ENCODE results near the gene LEMD3. TPM values are rescaled to one million over a fixed set of nuclear protein-coding genes. Genes with fewer than 3 reads are reported as not detected.

Gene LEMD3
- total RNA-seq, 1 experiment from 2014 or later, result 17.4 TPM

DNA sequence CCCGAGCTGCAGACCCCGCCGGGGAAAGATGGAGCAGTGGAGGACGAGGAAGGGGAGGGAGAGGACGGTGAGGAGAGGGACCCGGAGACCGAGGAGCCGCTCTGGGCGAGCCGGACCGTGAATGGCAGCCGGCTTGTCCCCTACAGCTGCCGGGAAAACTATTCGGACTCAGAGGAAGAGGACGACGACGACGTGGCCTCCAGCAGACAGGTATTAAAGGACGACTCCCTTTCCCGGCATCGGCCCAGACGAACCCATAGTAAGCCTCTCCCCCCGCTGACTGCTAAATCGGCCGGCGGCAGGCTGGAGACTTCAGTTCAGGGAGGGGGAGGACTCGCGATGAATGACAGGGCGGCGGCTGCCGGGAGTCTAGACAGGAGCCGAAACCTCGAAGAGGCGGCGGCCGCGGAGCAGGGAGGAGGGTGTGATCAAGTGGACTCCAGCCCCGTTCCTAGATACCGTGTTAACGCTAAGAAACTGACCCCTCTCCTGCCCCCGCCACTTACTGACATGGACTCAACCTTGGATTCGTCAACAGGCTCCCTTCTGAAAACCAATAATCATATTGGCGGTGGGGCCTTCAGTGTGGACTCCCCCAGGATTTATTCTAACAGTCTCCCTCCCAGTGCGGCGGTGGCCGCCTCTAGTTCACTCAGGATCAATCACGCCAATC is 962 bp downstream of the LEMD3 start:
- no peak for DNase-seq (ENCODE audit: low spot score)

- DNase-seq (ENCODE audit: low spot score), result no peak
These were observed 1.7 kb downstream of the LEMD3 start for GRCh38 chr12:65171073-65171472.

- no peak for DNase-seq (ENCODE audit: low spot score)
These were observed 2.5 kb downstream of the LEMD3 start for GRCh38 chr12:65171870-65172269.

DNA sequence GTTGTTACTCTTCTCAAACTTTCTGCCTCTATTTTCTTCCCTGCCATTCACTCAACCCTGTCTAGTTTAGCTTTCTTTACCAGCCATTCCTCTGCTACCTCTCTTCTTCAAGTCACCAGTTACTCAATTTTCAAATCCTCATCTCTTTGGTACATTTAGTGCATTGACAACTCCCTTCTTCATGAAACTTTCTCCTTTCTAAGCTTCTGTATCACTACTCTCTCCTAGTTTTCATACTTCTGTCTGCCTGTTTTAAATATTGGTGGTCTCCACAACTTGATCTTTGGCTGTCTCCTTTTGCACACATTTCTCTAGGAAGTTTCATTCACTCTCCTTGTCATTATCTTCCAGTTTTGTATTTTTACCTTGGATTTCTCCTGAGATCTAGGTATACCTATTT is 6.0 kb downstream of the LEMD3 start:
- no peak for DNase-seq (ENCODE audit: low spot score)

- DNase-seq (ENCODE audit: low spot score), result no peak
These were observed 12.8 kb downstream of the LEMD3 start for GRCh38 chr12:65182012-65182739.

DNA sequence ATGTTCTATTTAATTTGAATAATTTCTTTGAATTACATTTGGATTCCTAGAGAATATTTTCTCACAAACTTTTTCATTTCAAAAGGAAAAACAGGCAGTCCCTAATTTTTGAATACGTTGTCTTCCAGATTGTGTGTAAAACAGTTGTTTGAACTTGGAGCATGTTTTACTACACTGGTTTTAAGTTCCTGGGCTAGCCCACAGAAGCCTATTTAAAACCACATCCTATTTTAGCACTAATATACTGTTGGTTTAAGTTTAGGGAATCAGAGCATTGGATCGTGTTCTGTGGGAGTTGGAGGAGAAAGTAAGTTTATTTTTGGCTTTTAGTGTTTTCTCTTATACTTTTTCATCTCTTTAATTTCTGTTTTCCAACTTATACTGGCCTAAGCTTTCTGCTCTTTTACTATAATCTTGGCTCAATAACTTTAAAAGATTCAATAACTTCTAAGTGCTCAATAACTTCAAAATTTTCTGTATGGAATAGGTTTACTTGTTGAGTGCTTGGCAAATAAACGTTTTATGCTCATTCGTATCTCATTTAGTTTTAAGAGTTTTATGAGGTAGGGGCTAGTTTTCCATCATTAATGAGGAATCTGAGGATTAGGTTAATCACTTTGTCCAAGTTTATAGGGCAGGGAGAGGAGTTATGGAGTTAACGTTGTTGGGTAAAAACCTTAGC is 14.9 kb downstream of the LEMD3 start:
- DNase-seq (ENCODE audit: low spot score), result no peak

GRCh38 chr12:65184858-65185229 is 15.5 kb downstream of the LEMD3 start:
- no peak for DNase-seq (ENCODE audit: low spot score)

DNA sequence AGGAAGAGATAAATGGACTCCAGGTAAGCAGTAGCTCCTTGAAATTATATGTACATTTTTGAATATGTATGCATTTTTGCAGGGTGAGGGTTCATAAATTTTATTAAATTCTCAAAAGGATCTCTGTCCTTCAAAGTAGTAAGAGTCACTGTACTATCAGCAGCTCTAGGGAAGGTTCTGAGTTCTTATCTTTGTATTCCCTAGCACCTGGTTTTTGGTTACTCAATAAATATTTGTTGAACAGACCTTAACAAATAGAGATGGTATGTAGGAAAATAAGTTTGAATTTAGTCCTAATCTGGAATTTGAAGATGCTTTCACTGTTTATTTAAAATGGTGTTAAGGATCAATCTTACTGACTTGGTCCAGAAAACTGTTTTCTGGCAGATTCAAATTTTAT is 18.3 kb downstream of the LEMD3 start:
- no peak for DNase-seq (ENCODE audit: low spot score)

- DNase-seq (ENCODE audit: low spot score), result no peak
These were observed 18.9 kb downstream of the LEMD3 start for GRCh38 chr12:65188179-65188701.

- no peak for DNase-seq (ENCODE audit: low spot score)
These were observed 19.8 kb downstream of the LEMD3 start for GRCh38 chr12:65189028-65189718.

- no peak for DNase-seq (ENCODE audit: low spot score)
These were observed 23.7 kb downstream of the LEMD3 start for GRCh38 chr12:65192963-65193516.

GRCh38 chr12:65194949-65195348 is 25.6 kb downstream of the LEMD3 start:
- DNase-seq (ENCODE audit: low spot score), result no peak

DNA sequence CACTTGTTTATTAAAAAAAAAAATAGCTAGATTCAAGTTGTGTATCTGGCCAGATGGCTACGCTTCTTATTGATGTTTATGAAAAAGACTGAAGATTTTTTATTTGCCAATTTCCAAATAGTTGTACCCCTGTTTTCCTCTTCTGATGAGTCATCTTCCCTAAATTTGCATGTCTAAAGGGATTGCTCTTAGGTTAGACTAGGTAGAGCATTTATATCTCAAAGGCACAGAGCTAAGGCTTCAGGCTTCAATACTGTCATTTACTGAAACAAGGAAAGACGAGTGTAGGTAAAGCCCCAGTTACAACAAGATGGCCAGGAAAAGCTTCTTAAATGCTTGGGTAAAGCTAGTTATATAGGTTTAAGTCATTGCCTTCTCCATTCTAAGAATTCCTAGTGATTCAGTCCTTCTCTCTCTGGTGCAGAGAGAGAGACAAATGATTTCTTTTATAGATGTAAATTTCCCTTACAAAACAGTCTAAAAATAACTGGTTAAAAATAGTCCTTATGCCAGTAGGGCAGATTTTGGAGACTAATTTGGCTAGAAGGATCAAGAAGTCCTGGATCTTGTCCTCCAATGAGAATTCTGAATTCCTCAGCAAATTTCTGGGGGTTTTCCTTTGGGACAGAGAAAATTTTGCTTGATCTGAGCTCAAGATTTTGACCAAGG is 26.1 kb downstream of the LEMD3 start:
- DNase-seq (ENCODE audit: low spot score), result no peak

DNA sequence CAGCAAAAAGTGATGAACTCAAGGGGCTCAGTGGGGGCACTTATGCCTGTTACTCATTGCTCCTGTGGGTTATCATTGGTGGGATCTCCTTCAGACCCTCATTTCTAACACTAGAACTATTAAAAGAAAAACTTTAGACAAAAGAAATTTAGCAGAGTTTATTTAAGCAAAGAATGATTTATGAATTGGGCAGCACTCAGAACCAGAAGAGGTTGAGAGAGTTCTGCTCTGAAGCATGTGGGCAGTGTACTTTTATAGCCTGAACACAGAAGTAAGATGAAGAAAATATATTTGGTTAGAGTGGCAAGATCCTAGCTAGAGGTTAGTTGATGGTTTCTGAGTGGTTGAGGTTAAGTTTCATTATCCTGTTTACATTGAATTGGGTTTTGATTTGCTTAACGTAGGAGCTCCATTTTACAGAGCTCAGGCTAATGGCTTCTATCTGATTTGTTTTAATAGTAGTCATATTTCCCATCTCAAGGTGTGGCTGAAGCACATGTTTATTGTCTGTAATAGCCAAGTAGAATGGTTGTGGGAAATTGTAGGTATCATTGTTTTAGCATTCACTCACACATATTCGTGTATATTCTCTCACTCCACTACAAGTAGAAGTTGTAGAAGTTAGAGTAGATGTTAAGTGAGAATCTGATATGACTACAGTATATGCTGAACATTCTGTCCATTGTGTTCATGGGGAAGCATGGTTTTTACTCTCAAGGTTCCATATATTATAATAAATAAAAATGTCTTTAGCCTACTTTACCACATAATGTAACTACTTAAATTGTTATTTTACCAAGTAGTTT is 27.6 kb downstream of the LEMD3 start:
- DNase-seq (ENCODE audit: low spot score), result no peak

DNA sequence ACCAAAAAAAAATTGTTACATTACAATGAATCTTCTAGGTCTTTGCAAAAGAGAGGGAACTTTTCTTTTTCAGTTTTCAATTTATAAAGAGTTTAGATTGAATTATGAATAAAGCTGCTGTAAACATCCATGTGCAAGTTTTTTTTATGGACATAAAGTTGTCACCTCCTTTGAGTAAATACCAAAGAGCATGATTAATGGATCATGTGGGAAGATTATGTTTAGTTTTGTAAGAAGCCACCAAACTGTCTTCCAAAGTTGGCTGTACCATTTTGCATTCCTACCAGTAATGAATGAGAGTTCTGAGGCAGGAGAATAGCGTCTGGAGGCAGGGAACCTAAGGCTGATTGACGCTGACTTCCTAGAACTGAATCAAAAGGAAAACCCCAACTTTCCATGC is 30.2 kb downstream of the LEMD3 start:
- DNase-seq (ENCODE audit: low spot score), result no peak

DNA sequence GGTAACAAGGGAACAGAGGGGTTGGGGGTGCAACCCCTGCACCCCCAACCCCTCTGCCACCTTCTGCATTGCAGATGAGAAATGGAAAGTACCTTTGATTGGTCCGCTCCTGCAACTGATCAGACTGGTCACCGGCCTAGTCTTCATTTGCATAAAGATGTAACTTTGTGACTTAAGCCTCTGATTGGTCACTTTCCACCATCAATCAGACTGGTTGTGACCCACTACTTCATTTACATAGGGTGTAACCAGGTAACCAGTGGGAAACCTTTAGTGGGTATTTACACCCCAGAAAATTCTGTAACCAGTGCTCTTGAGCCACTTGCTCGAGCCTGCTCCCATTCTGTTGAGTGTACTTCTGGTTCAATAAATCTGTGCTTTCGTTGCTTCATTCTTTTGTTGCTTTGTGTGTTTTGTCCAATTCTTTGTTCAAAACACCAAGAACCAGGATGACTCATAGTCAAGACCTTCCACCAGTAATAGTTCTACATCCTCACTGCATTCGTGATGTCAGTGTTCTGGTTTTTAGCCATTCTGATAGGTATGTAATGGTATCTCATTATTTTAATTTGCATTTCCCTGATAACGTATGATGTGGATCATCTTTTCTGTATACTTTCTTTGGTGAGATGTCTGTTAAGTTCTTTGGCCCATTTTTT is 30.8 kb downstream of the LEMD3 start:
- no peak for DNase-seq (ENCODE audit: low spot score)

- no peak for DNase-seq (ENCODE audit: low spot score)
These were observed 34.0 kb downstream of the LEMD3 start for GRCh38 chr12:65203376-65203775.

- DNase-seq (ENCODE audit: low spot score), result no peak
These were observed 35.6 kb downstream of the LEMD3 start for GRCh38 chr12:65204886-65205525.

DNA sequence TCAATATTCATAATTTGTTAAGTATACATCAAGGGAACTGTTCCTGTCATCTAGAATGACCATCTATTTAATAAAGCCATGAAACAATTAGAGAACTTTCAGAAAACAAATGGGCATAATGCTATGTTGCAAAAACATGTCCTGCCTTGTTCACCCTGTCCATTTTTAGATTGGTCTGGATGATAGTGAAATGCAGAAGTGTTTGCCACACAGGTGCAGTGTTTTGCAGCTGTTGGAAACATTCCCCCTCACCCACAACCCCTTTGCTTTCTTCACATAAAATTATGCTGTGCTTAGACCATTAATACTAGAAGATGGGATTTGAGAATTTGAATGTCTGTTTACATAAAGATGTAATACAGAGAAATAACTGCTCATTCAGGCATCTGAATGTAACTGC is 36.5 kb downstream of the LEMD3 start:
- DNase-seq (ENCODE audit: low spot score), result no peak
